Uterus (tissue), 2 donors: ENCODE measurements around the gene PGAM5.

Experiments
- CTCF ChIP-seq, 4 experiments: fragments of 200-600 bp in 2 of 4; fragments of 450-650 bp in 2 of 4; sonication (generic) in 2 of 4; IDR thresholded peaks; one replicate each; pipeline ENCODE4 v1.5.1; 2016 to 2019; ENCODE audit warnings: antibody characterized with exemption in 4 of 4, mild to moderate bottlenecking in 2 of 4, moderate library complexity in 1 of 4
- POLR2A ChIP-seq, 2 donors: fragments of 450-650 bp; IDR thresholded peaks; one replicate each; pipeline ENCODE4 v1.6.1; 2016; ENCODE audit warnings: antibody characterized with exemption in 2 of 2, mild to moderate bottlenecking in 1 of 2, moderate library complexity in 1 of 2

GRCh38 chr12:132740313-132740646 is 29.6 kb downstream of the PGAM5 start:
- TF ChIP-seq CTCF (IDR thresholded peaks at IDR 0.05), result no peak
- TF ChIP-seq POLR2A (IDR thresholded peaks at IDR 0.05), result no peak
